Osteoblast (primary cell): ENCODE data around the gene EXOSC10. TPM values are rescaled to one million over a fixed set of nuclear protein-coding genes. Genes with fewer than 3 reads are reported as not detected.

Experiments used
- DNase-seq: peaks from one replicate; pipeline ENCODE4 v3.0.0; 2011; ENCODE audit warnings: low spot score, mixed read lengths; ENCODE audit not compliant: insufficient read length; ENCODE audit errors: missing footprints
- H2AFZ ChIP-seq: 2 replicates; pipeline ENCODE4 v1.6.0; 2011; ENCODE audit warnings: mild to moderate bottlenecking, low read length
- H3K27ac ChIP-seq: 2 replicates; pipeline ENCODE4 v1.5.1; 2011; ENCODE audit warnings: mild to moderate bottlenecking, low read depth, low read length, moderate library complexity
- H3K27me3 ChIP-seq: 2 replicates; pipeline ENCODE4 v1.6.0; 2012; ENCODE audit warnings: mild to moderate bottlenecking, control low read depth, inconsistent platforms, low read length, moderate library complexity; ENCODE audit not compliant: insufficient read depth
- H3K36me3 ChIP-seq: 2 replicates; pipeline ENCODE4 v1.5.1; 2011; ENCODE audit warnings: mild to moderate bottlenecking, low read length, control low read depth, moderate library complexity; ENCODE audit not compliant: insufficient read depth
- H3K4me1 ChIP-seq: 2 replicates; pipeline ENCODE4 v1.5.1; 2011; ENCODE audit warnings: mild to moderate bottlenecking, low read length, control low read depth, moderate library complexity; ENCODE audit not compliant: insufficient read depth
- H3K4me2 ChIP-seq: 2 replicates; pipeline ENCODE4 v1.6.0; 2011; ENCODE audit warnings: mild to moderate bottlenecking, low read length; ENCODE audit not compliant: insufficient read depth
- H3K4me3 ChIP-seq: fragments of 200-600 bp; sonication (generic); 3 replicates; pipeline ENCODE4 v1.5.1; 2012; ENCODE audit warnings: mild to moderate bottlenecking, low read length, inconsistent platforms; ENCODE audit not compliant: insufficient read depth
- H3K79me2 ChIP-seq: 2 replicates; pipeline ENCODE4 v1.6.0; 2012; ENCODE audit warnings: mild to moderate bottlenecking, low read length, control low read depth, inconsistent platforms; ENCODE audit not compliant: insufficient read depth
- H3K9me3 ChIP-seq: 2 replicates; pipeline ENCODE4 v1.5.1; 2011; ENCODE audit warnings: low read depth, low read length, control low read depth
- H4K20me1 ChIP-seq: 2 replicates; pipeline ENCODE4 v1.6.0; 2012; ENCODE audit warnings: mild to moderate bottlenecking, low read length, control low read depth; ENCODE audit not compliant: insufficient read depth
- CTCF ChIP-seq: IDR thresholded peaks from 2 replicates; pipeline ENCODE4 v1.5.1; 2011; ENCODE audit warnings: mild to moderate bottlenecking, low read depth, low read length, moderate library complexity; ENCODE audit errors: extremely low read depth
- total RNA-seq: library from RNA; depleted of rRNA; stranded (reverse); fragments of >200 nt; gene quantifications from 2 replicates; pipeline ENCODE4 v1.2.3, GENCODE V29; 2012

EXOSC10 gene
- total RNA-seq, 1 donor, result 43.4 TPM

DNA sequence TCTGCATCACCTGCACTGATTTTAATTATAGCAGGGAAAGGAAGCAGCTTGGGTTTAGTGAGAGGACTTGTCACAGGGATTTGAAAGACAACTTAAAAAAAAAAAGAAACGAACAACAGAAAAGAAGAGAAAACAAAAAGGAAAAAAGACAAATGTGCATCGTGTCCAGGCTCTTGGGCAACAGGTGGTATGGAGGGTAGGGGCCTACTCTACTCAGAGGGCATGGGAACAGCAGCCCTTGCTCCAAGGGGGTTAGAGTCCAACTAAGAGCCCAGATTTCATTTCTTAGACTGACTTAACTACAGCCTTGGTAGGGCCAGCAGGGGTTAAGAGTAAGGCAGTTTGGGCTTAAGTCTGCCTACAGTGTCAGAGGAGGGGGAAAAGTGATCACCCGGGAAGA is 15.3 kb upstream of the EXOSC10 start:
- no peak for DNase-seq
- H3K9me3 ChIP-seq, result no peaks in the 10 kb centered on the region
- H3K36me3 ChIP-seq, result peaks cover 38% of the 10 kb centered on the region
- H3K4me2 ChIP-seq, result no peak overlapping the region
- H3K27ac ChIP-seq, result no peak overlapping the region
- no peak overlapping the region for H3K4me3 ChIP-seq
- no peak overlapping the region for H2AFZ ChIP-seq
- TF ChIP-seq CTCF, result no peak
- no peaks in the 10 kb centered on the region for H3K79me2 ChIP-seq
- H3K4me1 ChIP-seq, result no peaks in the 10 kb centered on the region
- no peaks in the 10 kb centered on the region for H3K27me3 ChIP-seq
- H4K20me1 ChIP-seq, result no peaks in the 10 kb centered on the region

GRCh38 chr1:11109047-11109760 is 9.5 kb upstream of the EXOSC10 start:
- no peaks in the 10 kb centered on the region for H4K20me1 ChIP-seq

GRCh38 chr1:11107599-11107998 is 7.9 kb upstream of the EXOSC10 start:
- Histone ChIP-seq H3K4me1 (no peaks in the 10 kb centered on the region), H3K27me3 (no peaks in the 10 kb centered on the region), H2AFZ (no peak overlapping the region), H3K79me2 (no peaks in the 10 kb centered on the region), H3K4me3 (no peak overlapping the region), H3K27ac (no peak overlapping the region), H3K36me3 (peaks cover 35% of the 10 kb centered on the region), H4K20me1 (no peaks in the 10 kb centered on the region), H3K4me2 (no peak overlapping the region), H3K9me3 (no peaks in the 10 kb centered on the region)
- peak; percentile 60 for DNase-seq
- TF ChIP-seq CTCF, result no peak

More at GRCh38 chr1:11109047-11109760, 9.5 kb upstream of the EXOSC10 start:
- TF ChIP-seq CTCF, result no peak
- no peak for DNase-seq
- H2AFZ ChIP-seq, result no peak overlapping the region
- H3K27ac ChIP-seq, result no peak overlapping the region
- no peaks in the 10 kb centered on the region for H3K4me1 ChIP-seq
- peaks cover 49% of the 10 kb centered on the region for H3K36me3 ChIP-seq
- no peaks in the 10 kb centered on the region for H3K27me3 ChIP-seq
- H3K4me3 ChIP-seq, result no peak overlapping the region
- no peaks in the 10 kb centered on the region for H3K9me3 ChIP-seq
- H3K4me2 ChIP-seq, result no peak overlapping the region
- no peaks in the 10 kb centered on the region for H3K79me2 ChIP-seq

- H3K4me1 ChIP-seq, result no peaks in the 10 kb centered on the region
- no peaks in the 10 kb centered on the region for H3K27me3 ChIP-seq
- no peak for DNase-seq
- H3K4me2 ChIP-seq, result no peak overlapping the region
- no peak for TF ChIP-seq CTCF
- H3K4me3 ChIP-seq, result no peak overlapping the region
- no peaks in the 10 kb centered on the region for H3K79me2 ChIP-seq
- H3K9me3 ChIP-seq, result no peaks in the 10 kb centered on the region
- H3K27ac ChIP-seq, result no peak overlapping the region
- H4K20me1 ChIP-seq, result no peaks in the 10 kb centered on the region
- no peak overlapping the region for H2AFZ ChIP-seq
- peaks cover 29% of the 10 kb centered on the region for H3K36me3 ChIP-seq
Measured at GRCh38 chr1:11105586-11105985, 5.9 kb upstream of the EXOSC10 start.
